ENCODE measurements around the gene DYRK1A.

Gene DYRK1A

GRCh38 chr21:37383086-37383485, 16.5 kb downstream of the DYRK1A start:
- Histone ChIP-seq H3K36me3 (no peaks in the 10 kb centered on the region), H3K4me3 (ENCODE audit: low read depth, low read length) (no peak overlapping the region), H3K27ac (no peak overlapping the region), H3K27me3 (ENCODE audit: insufficient read depth, low read depth, severe bottlenecking) (no peaks in the 10 kb centered on the region), H3K9me3 (ENCODE audit: severe bottlenecking) (no peaks in the 10 kb centered on the region)
- DNase-seq: no peak
- TF ChIP-seq CTCF (IDR thresholded peaks at IDR 0.05; ENCODE audit: low read depth, low read length): no peak

- Histone ChIP-seq H3K9me3 (ENCODE audit: severe bottlenecking) (no peaks in the 10 kb centered on the region), H3K27ac (no peak overlapping the region)
These were observed 17.3 kb downstream of the DYRK1A start for GRCh38 chr21:37383784-37384311.

GRCh38 chr21:37384416-37384815, 17.8 kb downstream of the DYRK1A start:
- H3K9me3 ChIP-seq (ENCODE audit: severe bottlenecking): no peaks in the 10 kb centered on the region

More at GRCh38 chr21:37383784-37384311, 17.3 kb downstream of the DYRK1A start:
- no peak for DNase-seq
- Histone ChIP-seq H3K36me3 (no peaks in the 10 kb centered on the region), H3K4me3 (ENCODE audit: low read depth, low read length) (no peak overlapping the region), H3K27me3 (ENCODE audit: insufficient read depth, low read depth, severe bottlenecking) (no peaks in the 10 kb centered on the region)
- no peak for TF ChIP-seq CTCF (IDR thresholded peaks at IDR 0.05; ENCODE audit: low read depth, low read length)

GRCh38 chr21:37385179-37385765, 18.7 kb downstream of the DYRK1A start:
- Histone ChIP-seq H3K4me3 (ENCODE audit: low read depth, low read length) (no peak overlapping the region), H3K27me3 (ENCODE audit: insufficient read depth, low read depth, severe bottlenecking) (no peaks in the 10 kb centered on the region), H3K9me3 (ENCODE audit: severe bottlenecking) (no peaks in the 10 kb centered on the region), H3K36me3 (0 out of 2 replicates have a peak, but pooled peaks cover 3% of the 10 kb centered on the region), H3K27ac (no peak overlapping the region)
- TF ChIP-seq CTCF (IDR thresholded peaks at IDR 0.05; ENCODE audit: low read depth, low read length): no peak
- no peak for DNase-seq

More at GRCh38 chr21:37384416-37384815, 17.8 kb downstream of the DYRK1A start:
- Histone ChIP-seq H3K36me3 (no peaks in the 10 kb centered on the region), H3K27ac (no peak overlapping the region), H3K4me3 (ENCODE audit: low read depth, low read length) (no peak overlapping the region), H3K27me3 (ENCODE audit: insufficient read depth, low read depth, severe bottlenecking) (no peaks in the 10 kb centered on the region)
- DNase-seq: no peak
- no peak for TF ChIP-seq CTCF (IDR thresholded peaks at IDR 0.05; ENCODE audit: low read depth, low read length)

GRCh38 chr21:37386151-37386550, 19.6 kb downstream of the DYRK1A start:
- DNase-seq: no peak
- TF ChIP-seq CTCF (IDR thresholded peaks at IDR 0.05; ENCODE audit: low read depth, low read length): no peak
- H3K27ac ChIP-seq: no peak overlapping the region
- H3K36me3 ChIP-seq: peaks cover 6% of the 10 kb centered on the region; the same call in 1 of the 2 replicates
- H3K4me3 ChIP-seq (ENCODE audit: low read depth, low read length): no peak overlapping the region
- H3K27me3 ChIP-seq (ENCODE audit: insufficient read depth, low read depth, severe bottlenecking): no peaks in the 10 kb centered on the region
- no peaks in the 10 kb centered on the region for H3K9me3 ChIP-seq (ENCODE audit: severe bottlenecking)

GRCh38 chr21:37389456-37389855, 22.9 kb downstream of the DYRK1A start:
- H3K4me3 ChIP-seq (ENCODE audit: low read depth, low read length): no peak overlapping the region
- no peak for DNase-seq
- H3K36me3 ChIP-seq: peaks cover 21% of the 10 kb centered on the region
- H3K27ac ChIP-seq: no peak overlapping the region
- no peaks in the 10 kb centered on the region for H3K9me3 ChIP-seq (ENCODE audit: severe bottlenecking)
- no peak for TF ChIP-seq CTCF (IDR thresholded peaks at IDR 0.05; ENCODE audit: low read depth, low read length)
- H3K27me3 ChIP-seq (ENCODE audit: insufficient read depth, low read depth, severe bottlenecking): no peaks in the 10 kb centered on the region
